GM18868 (cell line): ENCODE data around the gene CYP20A1.
"Not testable (repeated sequence)": the region's sequence is repeated elsewhere in the genome, so short reads cannot be mapped to it uniquely, and the experiment has no call there.

Experiments used
- ATAC-seq: cut with Tn5 transposase; IDR thresholded peaks from one replicate; pipeline ENCODE4 v1.9.1; 2021; ENCODE audit warnings: mild to moderate bottlenecking, moderate library complexity; ENCODE audit not compliant: unreplicated experiment

Gene CYP20A1

GRCh38 chr2:203238704-203239526 is at the start of gene CYP20A1:
Gene CYP20A1, plus strand, starts transcription at chr2:203239018. Its CDS starts 45 bp downstream, at chr2:203239063.
- peak; percentile 90 for ATAC-seq

GRCh38 chr2:203190547-203190946 is 48.3 kb upstream of the CYP20A1 start:
- ATAC-seq = not testable (repeated sequence)

GRCh38 chr2:203191026-203191425 is 47.8 kb upstream of the CYP20A1 start:
- not testable (repeated sequence) for ATAC-seq

- no peak for ATAC-seq
These were observed 46.9 kb upstream of the CYP20A1 start for GRCh38 chr2:203191961-203192360.

- no peak for ATAC-seq
These were observed 43.3 kb upstream of the CYP20A1 start for GRCh38 chr2:203195331-203196036.

- ATAC-seq = no peak
These were observed 38.0 kb upstream of the CYP20A1 start for GRCh38 chr2:203200866-203201265.

- ATAC-seq = no peak
These were observed 37.4 kb upstream of the CYP20A1 start for GRCh38 chr2:203201426-203201825.

- ATAC-seq = no peak
These were observed 29.3 kb upstream of the CYP20A1 start for GRCh38 chr2:203209538-203209937.

GRCh38 chr2:203225423-203226039 is 13.3 kb upstream of the CYP20A1 start:
- ATAC-seq = peak; percentile 62

- not testable (repeated sequence) for ATAC-seq
These were observed 9.1 kb upstream of the CYP20A1 start for GRCh38 chr2:203229674-203230073.

GRCh38 chr2:203237346-203238238 is 1.2 kb upstream of the CYP20A1 start:
- no peak for ATAC-seq

- ATAC-seq = no peak
These were observed 520 bp upstream of the CYP20A1 start for GRCh38 chr2:203238292-203238703.

- no peak for ATAC-seq
These were observed 1.7 kb downstream of the CYP20A1 start for GRCh38 chr2:203240491-203240890.

- ATAC-seq = no peak
These were observed 3.7 kb downstream of the CYP20A1 start for GRCh38 chr2:203242518-203242917.

- no peak for ATAC-seq
These were observed 7.8 kb downstream of the CYP20A1 start for GRCh38 chr2:203246646-203247045.

- ATAC-seq = no peak
These were observed 14.0 kb downstream of the CYP20A1 start for GRCh38 chr2:203252818-203253217.

- ATAC-seq = not testable (repeated sequence)
These were observed 14.7 kb downstream of the CYP20A1 start for GRCh38 chr2:203253422-203254095.

GRCh38 chr2:203261326-203262159 is 22.7 kb downstream of the CYP20A1 start:
- no peak for ATAC-seq

GRCh38 chr2:203279288-203279687 is 40.5 kb downstream of the CYP20A1 start:
- no peak for ATAC-seq
